Hindlimb muscle (tissue), 1 donor: ENCODE results near the gene MPIG6B. TPM values are rescaled to one million over a fixed set of nuclear protein-coding genes. Genes with fewer than 3 reads are reported as not detected.

Source experiments
- DNase-seq: peaks from one replicate; pipeline ENCODE4 v3.0.0-alpha.2; 2013
- polyA plus RNA-seq: library from polyadenylated mRNA; unstranded; fragments of 120-200 nt; gene quantifications from one replicate; pipeline ENCODE4 v1.2.1, GENCODE V29; 2013; ENCODE audit not compliant: insufficient read length

The MPIG6B gene
- polyA plus RNA-seq, 1 donor: 0.71 TPM

GRCh38 chr6:31769684-31770371 is 46.7 kb downstream of the MPIG6B start:
- DNase-seq: no peak

GRCh38 chr6:31770860-31771259 is 47.7 kb downstream of the MPIG6B start:
- no peak for DNase-seq

- DNase-seq: no peak
Observed at GRCh38 chr6:31771992-31772358, 48.8 kb downstream of the MPIG6B start.

- no peak for DNase-seq
Observed at GRCh38 chr6:31775184-31775583, 52.0 kb downstream of the MPIG6B start.

GRCh38 chr6:31775633-31776484 is 52.7 kb downstream of the MPIG6B start:
- DNase-seq: no peak

Other genes with a start within 250 kb of the MPIG6B start
- 0.85 TPM for gene MICB, start 225.2 kb upstream of the MPIG6B start, polyA plus RNA-seq
- gene MCCD1, start 194.4 kb upstream of the MPIG6B start, polyA plus RNA-seq: not detected
- 420 TPM for gene DDX39B, start 181.4 kb upstream of the MPIG6B start, polyA plus RNA-seq
- gene ATP6V1G2, start 176.8 kb upstream of the MPIG6B start, polyA plus RNA-seq: 4.2 TPM
- 18.9 TPM for gene NFKBIL1, start 175.8 kb upstream of the MPIG6B start, polyA plus RNA-seq
- gene LTA, start 151.1 kb upstream of the MPIG6B start, polyA plus RNA-seq: not detected
- 0.12 TPM for gene TNF, start 147.8 kb upstream of the MPIG6B start, polyA plus RNA-seq
- 1.5 TPM for gene LTB, start 140.9 kb upstream of the MPIG6B start, polyA plus RNA-seq
- 8.3 TPM for gene LST1, start 137.1 kb upstream of the MPIG6B start, polyA plus RNA-seq
- not detected for gene NCR3, start 130.4 kb upstream of the MPIG6B start, polyA plus RNA-seq
- 24.6 TPM for gene AIF1, start 108.1 kb upstream of the MPIG6B start, polyA plus RNA-seq
- gene PRRC2A, start 102.7 kb upstream of the MPIG6B start, polyA plus RNA-seq: 166 TPM
- 252 TPM for gene BAG6, start 70.7 kb upstream of the MPIG6B start, polyA plus RNA-seq
- gene APOM, start 67.5 kb upstream of the MPIG6B start, polyA plus RNA-seq: 3.3 TPM
- 13.1 TPM for gene C6orf47, start 62.6 kb upstream of the MPIG6B start, polyA plus RNA-seq
- 17.1 TPM for gene GPANK1, start 58.4 kb upstream of the MPIG6B start, polyA plus RNA-seq
- 127 TPM for gene CSNK2B, start 57.3 kb upstream of the MPIG6B start, polyA plus RNA-seq
- 11.7 TPM for gene LY6G5B, start 53.4 kb upstream of the MPIG6B start, polyA plus RNA-seq
- 6.3 TPM for gene LY6G5C, start 42.3 kb upstream of the MPIG6B start, polyA plus RNA-seq
- 54.6 TPM for gene ABHD16A, start 20.0 kb upstream of the MPIG6B start, polyA plus RNA-seq
- not detected for gene LY6G6F, start 16.5 kb upstream of the MPIG6B start, polyA plus RNA-seq
- gene LY6G6D, start 8.0 kb upstream of the MPIG6B start, polyA plus RNA-seq: not detected
- 0.28 TPM for gene LY6G6C, start 1.6 kb upstream of the MPIG6B start, polyA plus RNA-seq
- 128 TPM for gene DDAH2, start 5.9 kb downstream of the MPIG6B start, polyA plus RNA-seq
- 116 TPM for gene CLIC1, start 13.2 kb downstream of the MPIG6B start, polyA plus RNA-seq
- 14.4 TPM for gene MSH5, start 16.6 kb downstream of the MPIG6B start, polyA plus RNA-seq
- 2.4 TPM for gene SAPCD1, start 39.3 kb downstream of the MPIG6B start, polyA plus RNA-seq
- gene VWA7, start 54.0 kb downstream of the MPIG6B start, polyA plus RNA-seq: 2.5 TPM
- 48.6 TPM for gene VARS1, start 72.4 kb downstream of the MPIG6B start, polyA plus RNA-seq
- 51.7 TPM for gene LSM2, start 83.6 kb downstream of the MPIG6B start, polyA plus RNA-seq
- 3.7 TPM for gene HSPA1L, start 91.9 kb downstream of the MPIG6B start, polyA plus RNA-seq
- 84.3 TPM for gene HSPA1A, start 92.2 kb downstream of the MPIG6B start, polyA plus RNA-seq
- 61.2 TPM for gene HSPA1B, start 104.4 kb downstream of the MPIG6B start, polyA plus RNA-seq
- 17.7 TPM for gene NEU1, start 139.4 kb downstream of the MPIG6B start, polyA plus RNA-seq
- 0.23 TPM for gene SLC44A4, start 155.6 kb downstream of the MPIG6B start, polyA plus RNA-seq
- 33.6 TPM for gene EHMT2, start 174.3 kb downstream of the MPIG6B start, polyA plus RNA-seq
- gene ZBTB12, start 178.7 kb downstream of the MPIG6B start, polyA plus RNA-seq: 10.9 TPM
- 11.1 TPM for gene C2, start 204.3 kb downstream of the MPIG6B start, polyA plus RNA-seq
- gene CFB, start 222.7 kb downstream of the MPIG6B start, polyA plus RNA-seq: 1.7 TPM
- 69.7 TPM for gene NELFE, start 235.6 kb downstream of the MPIG6B start, polyA plus RNA-seq
- 28.5 TPM for gene SKIC2, start 235.8 kb downstream of the MPIG6B start, polyA plus RNA-seq
- gene DXO, start 248.8 kb downstream of the MPIG6B start, polyA plus RNA-seq: 16.8 TPM